HG03066 (cell line): ENCODE data around the gene C1orf167.

Source experiments
- ATAC-seq: cut with Tn5 transposase; IDR thresholded peaks from one replicate; pipeline ENCODE4 v1.9.1; 2021; ENCODE audit warnings: low read depth; ENCODE audit not compliant: unreplicated experiment

C1orf167 gene, protein sequence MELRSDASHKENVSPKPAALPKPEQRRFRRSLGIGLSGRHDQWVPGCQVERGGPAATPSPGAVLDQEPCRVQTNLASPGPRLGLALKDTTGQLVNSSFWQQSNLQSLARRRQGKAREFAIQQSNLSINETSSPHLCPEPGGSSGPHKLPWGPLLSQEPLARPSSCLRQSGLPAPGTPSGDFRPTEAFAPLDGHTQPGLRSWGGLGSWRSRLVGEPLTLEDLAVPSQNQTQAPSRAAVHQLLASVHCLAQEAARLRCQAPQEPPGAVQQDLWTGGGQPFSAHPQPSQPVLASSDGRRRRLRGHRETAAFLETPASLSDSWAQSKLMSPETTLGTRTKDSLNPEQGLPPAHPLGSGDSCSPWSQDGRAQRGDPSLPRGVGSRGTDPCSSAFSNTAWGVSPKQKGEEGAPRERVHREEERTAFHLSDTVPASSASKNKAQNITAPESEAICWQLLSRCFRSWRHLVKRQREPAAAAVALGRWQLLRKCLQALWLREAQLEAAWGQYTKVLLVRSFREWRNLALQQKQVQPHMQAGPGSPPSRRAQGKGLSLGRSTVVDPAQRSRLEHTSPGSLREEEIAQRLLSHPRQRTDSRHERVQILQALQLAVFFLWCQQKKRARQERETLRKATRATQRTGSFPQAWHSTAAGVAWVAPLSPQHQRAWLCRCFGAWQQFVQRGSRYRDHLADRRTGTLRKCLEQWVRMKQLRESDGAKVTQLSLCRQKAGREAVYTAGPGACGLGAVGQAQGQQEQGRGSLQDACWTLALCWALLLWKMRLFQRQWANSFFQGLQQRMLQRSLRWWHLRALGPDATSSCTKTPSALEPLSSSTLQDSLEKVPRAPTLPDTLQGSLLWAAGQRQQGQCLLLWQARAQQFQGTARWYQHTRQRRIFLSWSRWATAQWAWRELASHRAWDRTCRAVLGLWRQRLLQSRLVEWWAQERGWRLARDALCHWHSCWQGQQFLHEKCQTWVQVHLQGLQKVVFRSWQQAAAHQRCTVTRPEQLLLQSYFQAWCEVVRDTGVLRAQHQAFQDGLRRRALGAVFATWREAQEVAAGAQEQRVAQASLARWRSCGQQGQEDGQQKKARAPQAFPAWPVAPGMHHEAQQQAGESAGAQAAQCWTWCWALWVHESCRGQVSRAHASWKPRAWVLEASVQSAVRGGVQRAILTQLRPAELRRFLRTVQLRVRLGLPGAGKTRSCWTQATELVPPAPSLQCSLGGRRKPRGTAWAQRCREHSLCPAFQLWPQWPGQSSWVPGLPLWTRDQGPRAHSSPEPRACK (N-terminal part only)

DNA sequence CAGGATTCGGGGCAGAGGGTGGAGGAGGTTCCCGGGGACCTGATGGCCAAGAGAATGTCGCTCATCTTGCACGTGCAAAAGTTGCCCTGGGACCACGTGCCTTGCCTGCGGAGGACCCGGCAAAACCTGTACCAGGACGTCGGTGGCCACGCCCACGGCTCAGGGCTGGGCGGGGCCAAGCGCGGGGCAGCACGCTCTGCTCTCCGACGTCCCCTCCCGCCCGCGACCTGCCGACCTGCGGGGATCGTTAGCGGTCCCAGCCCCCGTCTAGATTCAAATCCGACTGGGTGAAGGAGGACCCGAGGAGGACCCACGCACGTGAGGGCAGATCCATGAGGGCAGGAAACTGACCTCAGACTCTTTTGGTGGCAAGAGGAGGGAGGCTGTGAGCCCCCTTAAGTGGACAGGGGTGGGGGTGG, at the start of gene C1orf167:
Gene C1orf167 (plus strand): TSS at position 206 of the 419 bp plus-strand sequence. CDS start 2,208 bp downstream, outside the sequence.
- no peak for ATAC-seq

DNA sequence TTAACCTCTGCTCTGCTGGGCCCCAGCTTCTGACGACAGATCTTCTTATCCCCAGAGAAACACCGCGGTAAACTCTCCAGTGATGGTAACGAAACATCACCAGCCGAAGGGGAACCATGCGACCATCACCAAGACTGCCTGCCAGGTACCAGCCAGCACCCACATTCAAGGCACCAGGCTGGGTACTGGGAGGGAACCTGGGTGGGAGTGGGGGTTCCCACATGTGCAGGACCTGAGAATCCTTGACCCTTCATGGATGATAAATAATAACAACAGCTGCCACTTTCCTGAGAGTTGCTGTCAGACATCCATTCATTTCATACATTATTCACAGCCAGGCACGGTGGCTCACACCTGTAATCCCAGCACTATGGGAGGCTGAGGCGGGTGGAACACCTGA, 49.7 kb upstream of the C1orf167 start:
- no peak for ATAC-seq

DNA sequence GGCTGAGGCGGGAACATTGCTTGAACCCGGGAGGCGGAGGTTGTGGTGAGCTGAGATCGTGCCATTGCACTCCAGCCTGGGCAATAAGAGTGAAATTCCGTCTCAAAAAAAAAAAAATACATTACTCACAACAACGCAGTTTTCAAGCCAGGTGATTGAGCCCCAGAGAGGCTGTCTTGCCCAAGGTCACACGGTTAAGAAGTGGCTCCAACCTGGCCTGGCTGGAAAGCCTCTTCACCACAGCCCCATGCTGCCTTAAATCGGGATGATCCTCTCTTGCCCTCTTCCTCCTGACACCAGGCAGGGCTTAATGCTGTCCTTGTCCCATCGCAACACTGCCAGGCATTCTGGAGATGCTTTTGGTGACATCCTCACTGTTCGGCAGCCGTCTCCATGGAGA, 48.9 kb upstream of the C1orf167 start:
- ATAC-seq = no peak

DNA sequence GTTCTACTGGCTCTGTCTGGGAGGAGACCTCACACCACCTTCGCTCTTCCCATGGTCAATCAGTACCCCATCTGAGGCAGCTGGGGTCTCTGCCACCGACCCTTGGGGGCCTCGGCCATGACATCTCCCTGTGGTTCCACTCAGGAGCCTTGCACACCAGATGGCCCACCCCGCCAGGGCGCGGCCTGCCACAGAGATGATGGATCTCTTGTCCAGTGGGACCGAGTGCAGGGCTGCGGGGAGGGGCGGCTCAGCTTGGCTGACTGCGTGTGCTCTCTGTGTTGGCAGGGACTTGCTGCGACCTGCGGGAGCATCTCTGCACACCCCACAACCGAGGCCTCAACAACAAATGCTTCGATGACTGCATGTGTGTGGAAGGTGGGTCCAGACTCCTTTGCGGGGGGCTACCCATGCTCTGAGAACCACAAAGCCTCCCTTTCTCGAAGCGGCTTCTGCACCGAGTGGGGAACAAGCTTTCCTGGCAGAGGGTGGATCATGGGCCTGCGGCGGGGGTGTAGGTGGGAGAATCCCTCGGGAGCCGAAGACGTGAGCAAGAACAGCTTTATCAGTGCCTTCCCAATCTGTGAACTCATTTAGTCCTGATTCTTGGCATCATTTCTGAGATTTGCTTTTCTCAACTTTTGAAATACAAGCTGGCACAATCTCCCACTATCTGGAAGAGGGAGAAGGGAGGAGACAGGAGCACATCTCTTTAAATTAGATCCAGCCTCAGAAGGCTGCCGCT, 47.0 kb upstream of the C1orf167 start:
- ATAC-seq = no peak

DNA sequence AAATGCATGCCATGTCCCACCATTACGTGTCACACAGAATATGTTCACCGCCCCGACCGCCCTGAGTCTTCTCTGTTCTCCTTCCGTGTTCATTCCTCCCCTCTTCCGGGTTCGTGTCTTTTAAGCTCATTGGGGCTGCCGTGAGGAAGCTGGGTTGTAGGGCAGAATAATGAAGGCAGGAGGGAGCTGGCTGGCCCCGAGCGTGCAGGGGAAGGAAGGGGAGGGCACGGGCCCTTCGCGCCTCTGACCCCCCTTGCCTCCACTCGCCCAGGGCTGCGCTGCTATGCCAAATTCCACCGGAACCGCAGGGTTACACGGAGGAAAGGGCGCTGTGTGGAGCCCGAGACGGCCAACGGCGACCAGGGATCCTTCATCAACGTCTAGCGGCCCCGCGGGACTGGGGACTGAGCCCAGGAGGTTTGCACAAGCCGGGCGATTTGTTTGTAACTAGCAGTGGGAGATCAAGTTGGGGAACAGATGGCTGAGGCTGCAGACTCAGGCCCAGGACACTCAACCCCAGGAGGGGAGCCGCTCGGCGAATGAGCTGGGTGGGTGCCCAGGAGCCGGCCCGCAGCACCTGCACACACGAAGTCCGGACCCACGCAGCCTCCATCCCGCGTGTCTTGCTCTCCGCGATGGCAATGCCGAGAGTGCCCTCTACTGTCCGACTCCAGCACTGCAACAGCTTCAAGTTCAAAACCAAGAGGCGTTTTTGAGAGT, 42.5 kb upstream of the C1orf167 start:
- no peak for ATAC-seq

DNA sequence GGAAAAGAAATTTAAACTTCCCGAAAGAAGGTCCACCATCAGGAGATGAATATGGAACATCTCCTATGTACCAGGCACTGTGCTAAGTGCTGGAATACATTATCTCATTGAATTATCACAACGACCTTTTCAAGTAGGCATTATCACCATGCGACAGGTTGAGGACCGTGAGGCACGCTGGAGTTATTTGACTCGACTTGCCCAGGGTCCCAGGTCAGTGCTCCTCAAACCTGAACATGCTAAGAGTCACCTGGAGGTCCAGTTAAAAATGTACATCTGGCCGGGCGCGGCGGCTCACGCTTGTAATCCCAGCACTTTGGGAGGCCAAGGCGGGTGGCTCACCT, 42.0 kb upstream of the C1orf167 start:
- no peak for ATAC-seq

DNA sequence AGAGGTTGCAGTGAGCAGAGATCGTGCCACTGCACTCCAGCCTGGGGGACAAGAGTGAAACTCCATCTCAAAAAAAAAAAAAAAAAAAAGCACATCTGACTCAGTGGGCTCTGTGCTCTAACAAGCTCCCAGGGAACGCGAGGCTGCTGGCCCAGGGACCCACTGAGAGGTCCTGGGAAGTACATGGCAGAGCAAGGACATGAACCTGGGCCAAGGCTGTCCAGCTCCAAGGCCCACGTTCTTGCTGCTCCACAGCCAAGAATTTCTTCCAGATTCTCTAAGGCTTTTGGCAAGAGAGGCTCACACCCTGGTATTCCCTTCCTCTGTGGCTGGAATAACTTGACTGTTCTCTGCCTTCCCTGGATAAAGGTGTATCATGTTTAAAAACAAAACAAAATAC, 41.5 kb upstream of the C1orf167 start:
- no peak for ATAC-seq

DNA sequence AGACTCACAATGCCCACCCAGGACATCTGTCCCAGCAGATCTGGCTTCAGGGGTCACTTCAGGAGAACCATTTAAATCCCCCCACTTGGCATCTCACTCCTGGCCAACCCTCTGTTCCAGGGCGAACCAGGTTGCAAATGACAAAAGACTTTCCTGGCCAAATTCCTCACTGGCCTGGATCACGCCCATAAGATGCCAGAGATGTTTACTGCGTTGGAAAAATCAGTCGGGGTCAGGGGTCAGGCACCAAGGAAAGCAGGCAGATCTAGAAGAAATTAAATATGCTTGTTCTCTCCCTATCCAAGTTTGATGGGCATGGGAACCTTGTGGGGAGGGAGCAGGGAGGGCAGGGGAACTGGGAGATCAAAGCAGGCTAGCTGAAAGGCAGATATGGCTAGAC, 40.7 kb upstream of the C1orf167 start:
- no peak for ATAC-seq

DNA sequence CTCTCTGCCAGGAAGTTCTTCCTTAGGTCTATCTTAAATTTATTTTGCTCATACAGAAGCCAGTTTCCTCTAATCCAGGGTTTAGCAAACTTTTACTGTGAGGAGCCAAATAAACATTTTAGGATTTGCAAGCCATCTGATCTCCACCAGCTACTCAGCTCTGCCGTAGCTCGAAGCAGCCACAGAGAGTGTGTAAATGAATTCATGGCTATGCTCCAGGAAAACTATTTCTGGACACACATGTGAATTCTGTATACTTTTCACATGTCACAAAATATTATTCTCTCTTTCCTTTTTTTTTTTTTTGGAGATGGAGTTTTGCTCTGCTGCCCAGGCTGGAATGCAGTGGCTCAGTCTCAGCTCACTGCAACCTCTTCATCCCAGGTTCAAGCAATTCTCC, 39.5 kb upstream of the C1orf167 start:
- ATAC-seq = no peak

DNA sequence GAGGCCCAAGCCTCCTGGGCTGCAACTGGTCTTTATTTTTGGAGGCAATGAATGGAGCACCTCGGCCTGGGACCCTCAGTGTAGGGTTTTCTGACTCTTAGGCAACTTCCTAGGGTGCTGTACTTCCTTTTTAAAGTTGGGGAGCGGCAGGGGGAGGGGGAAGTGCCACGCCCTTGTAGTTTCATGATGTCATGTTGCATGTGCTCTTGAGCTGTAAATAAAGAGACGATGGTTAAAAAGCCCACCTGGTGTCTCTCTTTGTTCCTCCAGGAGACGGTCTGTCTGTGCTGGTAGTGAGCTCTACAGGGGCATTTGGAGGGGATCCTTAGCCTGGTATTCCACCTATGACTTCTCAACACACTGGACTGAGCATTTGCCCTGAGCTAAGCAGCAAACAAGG, 36.4 kb upstream of the C1orf167 start:
- ATAC-seq = no peak

DNA sequence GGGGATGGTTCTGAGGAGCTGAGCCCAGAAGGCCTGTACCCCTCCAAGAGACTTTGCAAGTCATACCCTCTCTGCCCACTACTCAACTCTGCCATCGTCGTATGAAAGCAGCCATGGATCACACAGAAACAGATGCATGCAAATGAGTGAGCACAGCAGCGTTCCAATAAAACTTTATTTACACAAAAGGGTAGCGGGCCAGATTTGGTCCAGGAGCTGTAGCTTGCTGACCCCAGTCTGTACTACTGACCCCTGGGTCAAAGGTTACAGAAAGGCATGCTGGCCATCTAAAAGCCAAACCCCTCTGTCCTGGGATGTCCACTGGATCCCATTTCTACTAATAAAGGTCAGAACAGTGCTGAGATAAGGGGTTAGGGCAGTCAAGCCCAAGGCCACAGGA, 34.9 kb upstream of the C1orf167 start:
- no peak for ATAC-seq

DNA sequence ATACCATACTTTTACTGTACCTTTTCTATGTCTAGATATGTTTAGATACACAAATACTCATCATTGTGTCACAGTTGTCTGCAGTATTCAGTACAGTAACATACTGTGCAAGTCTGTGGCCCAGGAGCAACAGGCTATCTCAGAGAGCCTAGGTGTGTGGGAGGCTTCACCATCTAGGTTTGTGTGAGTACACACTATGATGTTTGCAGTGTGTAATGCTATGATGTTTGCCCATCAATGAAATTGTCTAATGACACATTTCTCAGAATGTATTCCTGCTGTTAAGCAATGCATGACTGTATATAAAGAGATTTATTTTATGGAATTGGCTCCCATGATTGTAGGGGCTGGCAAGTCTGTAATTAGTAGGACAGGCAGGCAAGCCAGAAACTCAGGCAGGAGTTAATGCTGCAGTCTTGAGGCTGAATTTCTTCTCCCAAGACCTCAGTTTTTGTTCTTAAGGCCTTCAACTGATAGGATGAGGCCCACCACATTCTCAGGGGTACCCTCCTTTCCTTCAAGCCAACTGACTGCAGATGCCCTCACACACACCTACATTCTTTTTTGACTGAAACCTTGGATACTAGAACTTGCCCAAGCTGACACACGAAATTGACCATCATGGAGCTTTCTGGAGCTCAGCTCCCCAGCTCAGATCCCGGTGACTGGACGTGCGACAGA, 33.7 kb upstream of the C1orf167 start:
- ATAC-seq = no peak

DNA sequence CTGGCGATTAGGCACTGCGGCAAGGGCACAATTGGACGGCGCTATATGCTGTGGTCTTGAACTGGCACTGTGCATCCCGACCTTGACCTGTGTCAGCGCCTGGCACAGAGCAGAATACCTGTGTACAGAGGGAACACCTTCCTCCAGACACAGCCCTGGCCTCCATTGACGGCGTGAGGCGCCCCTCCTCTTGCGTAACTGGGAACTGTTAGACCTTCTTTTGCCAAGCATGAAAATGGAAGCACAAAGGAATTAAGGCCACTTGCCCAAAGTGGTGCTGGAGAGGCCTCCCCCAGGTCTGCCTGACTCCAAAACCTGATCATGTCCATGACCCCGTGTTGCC, 32.9 kb upstream of the C1orf167 start:
- no peak for ATAC-seq

DNA sequence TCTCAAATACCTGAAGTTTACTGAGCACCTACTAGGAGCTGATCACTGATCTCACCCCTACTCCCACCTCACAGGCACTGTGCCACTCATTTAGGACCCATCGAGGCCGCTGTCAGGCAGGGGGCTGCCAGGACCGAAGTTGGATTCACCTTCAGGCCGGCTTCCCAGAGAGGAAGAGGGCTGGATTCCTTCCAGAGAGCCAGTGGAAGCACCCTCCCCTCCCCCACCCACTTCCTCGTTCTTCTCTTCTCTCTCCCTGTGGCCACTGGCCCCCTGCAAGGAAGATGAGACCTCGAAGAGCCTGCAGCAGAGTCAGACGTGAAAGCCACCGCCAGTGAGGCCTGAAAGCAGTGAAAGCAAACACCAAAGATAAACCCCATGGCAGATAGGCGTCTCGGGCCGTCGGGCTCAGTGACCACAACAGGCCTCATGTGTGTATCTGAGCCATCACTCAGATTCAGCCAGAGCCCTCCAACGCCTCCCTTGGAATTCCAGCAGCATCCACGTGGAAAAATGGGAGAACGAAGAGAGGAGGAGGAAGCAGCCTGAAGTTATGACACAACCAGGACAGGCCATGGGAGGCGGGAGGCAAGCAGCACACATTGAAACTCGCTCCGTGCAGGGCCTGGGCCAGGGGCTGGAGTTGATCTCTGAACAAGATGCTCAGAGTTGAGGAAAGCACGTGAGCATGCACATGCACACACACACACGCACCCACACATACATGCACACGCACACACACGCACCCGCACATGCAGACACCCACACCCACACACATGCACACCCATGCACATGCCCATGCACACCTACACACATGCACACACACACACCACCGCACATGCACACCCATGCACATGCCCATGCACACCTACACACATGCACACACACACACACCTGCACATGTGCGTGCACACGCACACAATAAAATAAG, 32.2 kb upstream of the C1orf167 start:
- no peak for ATAC-seq

DNA sequence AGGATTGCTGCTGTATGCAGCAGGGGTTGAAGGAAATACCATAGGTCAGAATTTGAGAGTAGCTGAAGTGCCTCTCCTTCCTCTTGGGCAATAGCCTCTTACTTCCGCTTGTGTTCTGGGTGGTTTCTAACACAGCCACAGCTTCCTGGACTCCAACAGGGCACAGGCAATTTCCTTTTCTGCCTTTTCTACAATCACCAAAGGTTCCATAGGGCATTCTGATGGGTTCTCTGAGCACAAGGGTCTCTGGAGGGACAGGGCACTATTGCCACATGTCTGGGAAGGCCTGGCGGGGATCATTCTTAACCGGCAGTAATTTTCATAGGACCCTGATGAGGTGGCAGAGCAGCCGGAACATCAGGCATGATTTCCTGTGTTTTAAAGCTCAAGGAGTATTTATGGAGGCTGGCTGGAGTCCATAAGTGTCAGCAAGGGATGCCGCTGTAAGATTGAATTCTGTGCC, 31.5 kb upstream of the C1orf167 start:
- no peak for ATAC-seq

DNA sequence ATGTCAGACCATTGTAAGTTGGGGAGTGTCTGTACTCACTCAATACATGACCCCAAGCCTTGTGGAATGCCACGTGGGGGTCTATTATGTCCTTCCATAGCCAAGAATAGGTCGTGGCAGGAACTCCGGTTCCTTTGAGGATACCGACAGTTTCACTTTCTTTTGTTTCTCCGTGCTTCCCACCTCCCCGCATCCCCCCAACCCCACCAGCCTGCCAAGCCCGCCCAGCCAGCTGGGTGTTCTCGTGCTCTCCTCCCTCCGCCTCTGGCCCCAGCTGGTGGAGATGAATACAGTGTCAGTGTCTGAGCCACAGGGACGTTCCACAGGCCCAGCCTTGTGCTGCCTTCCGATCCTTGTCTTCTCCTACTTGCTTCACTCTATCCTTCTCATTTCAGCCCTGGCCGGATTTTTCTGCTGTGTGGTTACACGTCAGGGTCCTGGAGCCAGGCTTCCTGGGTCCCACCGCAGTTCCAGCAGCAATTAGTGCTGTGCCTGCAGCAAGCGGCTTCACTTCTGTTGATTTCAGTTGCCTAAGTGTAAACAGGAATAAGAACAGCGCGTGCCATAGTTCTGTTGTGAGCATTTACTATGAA, 30.2 kb upstream of the C1orf167 start:
- no peak for ATAC-seq

DNA sequence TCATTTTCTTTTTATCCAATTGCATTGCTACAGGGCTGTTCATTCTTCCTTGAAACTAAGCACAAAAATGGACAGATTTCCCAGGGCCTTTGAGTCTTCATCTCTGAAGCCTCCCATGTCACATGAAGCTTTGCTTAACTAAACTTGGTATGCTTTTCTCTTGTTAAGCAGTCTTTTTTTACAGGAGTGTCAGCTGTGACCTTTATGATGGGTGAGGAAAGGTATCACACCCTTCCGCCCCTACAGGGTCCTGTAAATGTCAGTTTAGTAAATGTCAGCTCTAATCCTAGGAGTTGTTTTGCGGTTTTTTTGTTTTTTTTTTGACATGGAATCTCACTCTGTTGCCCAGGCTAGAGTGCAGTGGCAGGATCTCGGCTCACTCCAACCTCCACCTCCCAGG, 28.7 kb upstream of the C1orf167 start:
- no peak for ATAC-seq

DNA sequence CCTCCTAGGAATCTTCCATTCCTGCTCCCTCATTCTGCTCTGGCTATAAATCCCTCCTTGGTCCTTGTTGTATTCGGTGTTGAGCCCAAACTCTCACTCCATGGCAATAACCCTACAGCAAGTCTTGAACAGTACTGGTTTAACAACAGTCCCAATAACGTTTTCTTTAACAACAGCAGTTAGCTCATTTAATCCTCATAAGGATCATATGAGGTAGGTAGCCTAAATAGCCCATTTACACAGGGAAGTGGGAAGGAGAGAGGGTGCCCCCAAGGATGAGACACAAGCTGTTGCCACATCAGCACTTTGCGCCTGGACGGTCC, 26.5 kb upstream of the C1orf167 start:
- no peak for ATAC-seq
